ENCODE data around the gene GRID2.
A peak's percentile ranks its signal among the peaks of the same experiment; 100 is the strongest.

GRID2 gene

GRCh38 chr4:92776080-92776479 is 472.3 kb downstream of the GRID2 start:
- no peak overlapping the region for H4K91ac ChIP-seq (ENCODE audit: low read depth, low read length, poor library complexity)
- H3K9me3 ChIP-seq (replicated peaks in 1 of 2; ENCODE audit: control insufficient read depth in 2 of 2, insufficient read depth in 1 of 2, low read depth in 1 of 2, low read length in 2 of 2): no peaks in the 10 kb centered on the region
- no CpG with 5 or more reads among the region's 3 CpGs for WGBS, 2 donors (ENCODE audit: extremely low coverage in 2 of 2, insufficient read length in 2 of 2, insufficient replicate concordance in 1 of 2)
- no peak overlapping the region for H2BK120ac ChIP-seq (ENCODE audit: low read depth, low read length)
- H2BK12ac ChIP-seq (ENCODE audit: low read length): no peak overlapping the region
- H3K27me3 ChIP-seq (ENCODE audit: control insufficient read depth in 3 of 3, insufficient read depth in 3 of 3, low read depth in 1 of 3, low read length in 3 of 3): no peaks in the 10 kb centered on the region
- no peaks in the 10 kb centered on the region for H3K4me1 ChIP-seq (ENCODE audit: control insufficient read depth in 2 of 2, insufficient read depth in 1 of 2, low read depth in 1 of 2, low read length in 2 of 2)
- H2AK5ac ChIP-seq (ENCODE audit: low read depth, low read length): no peak overlapping the region
- H2BK5ac ChIP-seq (ENCODE audit: low read length): no peak overlapping the region
- DNase-seq (ENCODE audit: low spot score): no peak
- H3K27ac ChIP-seq (replicated peaks; ENCODE audit: low read length): no peak overlapping the region
- no peak overlapping the region for H3K4me2 ChIP-seq (ENCODE audit: insufficient read depth, low read length, poor library complexity, severe bottlenecking)
- H3K4me3 ChIP-seq (ENCODE audit: low read length in 2 of 2): no peak overlapping the region
- H3K23ac ChIP-seq (ENCODE audit: low read depth, low read length, poor library complexity): no peak overlapping the region
- no peak overlapping the region for H3K18ac ChIP-seq (ENCODE audit: low read length)
- H4K8ac ChIP-seq (ENCODE audit: low read depth, low read length): no peak overlapping the region
- no peaks in the 10 kb centered on the region for H3K79me1 ChIP-seq (ENCODE audit: low read depth, low read length)
- H3K14ac ChIP-seq (ENCODE audit: low read length): no peak overlapping the region
- H2BK15ac ChIP-seq (ENCODE audit: low read length): no peak overlapping the region
- no peak overlapping the region for H3K4ac ChIP-seq (ENCODE audit: low read length)
- H3K36me3 ChIP-seq (replicated peaks in 1 of 2; ENCODE audit: control insufficient read depth in 2 of 2, insufficient read depth in 2 of 2, low read length in 2 of 2): no peaks in the 10 kb centered on the region
- no peak overlapping the region for H2AFZ ChIP-seq (ENCODE audit: low read length)
- H3K9ac ChIP-seq (ENCODE audit: low read depth, low read length, poor library complexity): no peak overlapping the region

GRCh38 chr4:92789741-92790140 is 486.0 kb downstream of the GRID2 start:
- H2BK12ac ChIP-seq (ENCODE audit: low read length): no peak overlapping the region
- H4K91ac ChIP-seq (ENCODE audit: low read depth, low read length, poor library complexity): no peak overlapping the region
- H3K36me3 ChIP-seq (replicated peaks in 1 of 2; ENCODE audit: control insufficient read depth in 2 of 2, insufficient read depth in 2 of 2, low read length in 2 of 2): no peaks in the 10 kb centered on the region
- H3K23ac ChIP-seq (ENCODE audit: low read depth, low read length, poor library complexity): no peak overlapping the region
- no peak overlapping the region for H2BK120ac ChIP-seq (ENCODE audit: low read depth, low read length)
- no peak overlapping the region for H3K14ac ChIP-seq (ENCODE audit: low read length)
- H2AK5ac ChIP-seq (ENCODE audit: low read depth, low read length): no peak overlapping the region
- no peak for DNase-seq (ENCODE audit: low spot score)
- H3K9ac ChIP-seq (ENCODE audit: low read depth, low read length, poor library complexity): no peak overlapping the region
- H3K9me3 ChIP-seq (replicated peaks in 1 of 2; ENCODE audit: control insufficient read depth in 2 of 2, insufficient read depth in 1 of 2, low read depth in 1 of 2, low read length in 2 of 2): no peaks in the 10 kb centered on the region
- no peaks in the 10 kb centered on the region for H3K27me3 ChIP-seq (ENCODE audit: control insufficient read depth in 3 of 3, insufficient read depth in 3 of 3, low read depth in 1 of 3, low read length in 3 of 3)
- H3K27ac ChIP-seq (replicated peaks; ENCODE audit: low read length): no peak overlapping the region
- WGBS, 2 donors (ENCODE audit: extremely low coverage in 2 of 2, insufficient read length in 2 of 2, insufficient replicate concordance in 1 of 2): no CpG with 5 or more reads among the region's 3 CpGs
- H3K4ac ChIP-seq (ENCODE audit: low read length): no peak overlapping the region
- H3K4me1 ChIP-seq (ENCODE audit: control insufficient read depth in 2 of 2, insufficient read depth in 1 of 2, low read depth in 1 of 2, low read length in 2 of 2): no peaks in the 10 kb centered on the region
- H3K79me1 ChIP-seq (ENCODE audit: low read depth, low read length): no peaks in the 10 kb centered on the region
- no peak overlapping the region for H2BK5ac ChIP-seq (ENCODE audit: low read length)
- H3K4me3 ChIP-seq (ENCODE audit: low read length in 2 of 2): no peak overlapping the region
- no peak overlapping the region for H2BK15ac ChIP-seq (ENCODE audit: low read length)
- H2AFZ ChIP-seq (ENCODE audit: low read length): no peak overlapping the region
- H3K18ac ChIP-seq (ENCODE audit: low read length): no peak overlapping the region
- H3K4me2 ChIP-seq (ENCODE audit: insufficient read depth, low read length, poor library complexity, severe bottlenecking): no peak overlapping the region
- no peak overlapping the region for H4K8ac ChIP-seq (ENCODE audit: low read depth, low read length)

- WGBS, 2 donors (ENCODE audit: extremely low coverage in 2 of 2, insufficient read length in 2 of 2, insufficient replicate concordance in 1 of 2): no CpG with 5 or more reads among the region's 4 CpGs
- Histone ChIP-seq H4K8ac (ENCODE audit: low read depth, low read length) (no peak overlapping the region), H3K9me3 (replicated peaks in 1 of 2; ENCODE audit: control insufficient read depth in 2 of 2, insufficient read depth in 1 of 2, low read depth in 1 of 2, low read length in 2 of 2) (no peaks in the 10 kb centered on the region), H3K36me3 (replicated peaks in 1 of 2; ENCODE audit: control insufficient read depth in 2 of 2, insufficient read depth in 2 of 2, low read length in 2 of 2) (no peaks in the 10 kb centered on the region), H3K27ac (replicated peaks; ENCODE audit: low read length) (no peak overlapping the region), H3K18ac (ENCODE audit: low read length) (no peak overlapping the region), H3K4me1 (ENCODE audit: control insufficient read depth in 2 of 2, insufficient read depth in 1 of 2, low read depth in 1 of 2, low read length in 2 of 2) (no peaks in the 10 kb centered on the region), H3K4ac (ENCODE audit: low read length) (no peak overlapping the region), H2BK15ac (ENCODE audit: low read length) (no peak overlapping the region), H3K4me2 (ENCODE audit: insufficient read depth, low read length, poor library complexity, severe bottlenecking) (no peak overlapping the region), H2AFZ (ENCODE audit: low read length) (peak overlapping the region; percentile 26), H3K79me1 (ENCODE audit: low read depth, low read length) (no peaks in the 10 kb centered on the region), H2BK5ac (ENCODE audit: low read length) (no peak overlapping the region), H2BK12ac (ENCODE audit: low read length) (no peak overlapping the region), H3K4me3 (ENCODE audit: low read length in 2 of 2) (no peak overlapping the region), H3K9ac (ENCODE audit: low read depth, low read length, poor library complexity) (no peak overlapping the region), H2AK5ac (ENCODE audit: low read depth, low read length) (no peak overlapping the region), H3K14ac (ENCODE audit: low read length) (no peak overlapping the region), H3K27me3 (ENCODE audit: control insufficient read depth in 3 of 3, insufficient read depth in 3 of 3, low read depth in 1 of 3, low read length in 3 of 3) (no peaks in the 10 kb centered on the region), H4K91ac (ENCODE audit: low read depth, low read length, poor library complexity) (no peak overlapping the region), H2BK120ac (ENCODE audit: low read depth, low read length) (no peak overlapping the region), H3K23ac (ENCODE audit: low read depth, low read length, poor library complexity) (no peak overlapping the region)
- no peak for DNase-seq (ENCODE audit: low spot score)
Observed at GRCh38 chr4:92791871-92792440, 488.2 kb downstream of the GRID2 start.

GRCh38 chr4:92809381-92809780 is 505.6 kb downstream of the GRID2 start:
- Histone ChIP-seq H3K79me1 (ENCODE audit: low read depth, low read length) (no peaks in the 10 kb centered on the region), H3K4ac (ENCODE audit: low read length) (no peak overlapping the region), H2AFZ (ENCODE audit: low read length) (no peak overlapping the region), H2BK15ac (ENCODE audit: low read length) (no peak overlapping the region), H3K18ac (ENCODE audit: low read length) (no peak overlapping the region), H3K9me3 (replicated peaks in 1 of 2; ENCODE audit: control insufficient read depth in 2 of 2, insufficient read depth in 1 of 2, low read depth in 1 of 2, low read length in 2 of 2) (no peaks in the 10 kb centered on the region), H2BK5ac (ENCODE audit: low read length) (no peak overlapping the region), H2BK120ac (ENCODE audit: low read depth, low read length) (no peak overlapping the region), H4K91ac (ENCODE audit: low read depth, low read length, poor library complexity) (no peak overlapping the region), H2BK12ac (ENCODE audit: low read length) (no peak overlapping the region), H3K9ac (ENCODE audit: low read depth, low read length, poor library complexity) (no peak overlapping the region), H3K27me3 (ENCODE audit: control insufficient read depth in 3 of 3, insufficient read depth in 3 of 3, low read depth in 1 of 3, low read length in 3 of 3) (no peaks in the 10 kb centered on the region), H3K14ac (ENCODE audit: low read length) (no peak overlapping the region), H3K4me3 (ENCODE audit: low read length in 2 of 2) (no peak overlapping the region), H4K8ac (ENCODE audit: low read depth, low read length) (no peak overlapping the region), H3K4me1 (ENCODE audit: control insufficient read depth in 2 of 2, insufficient read depth in 1 of 2, low read depth in 1 of 2, low read length in 2 of 2) (no peaks in the 10 kb centered on the region), H3K23ac (ENCODE audit: low read depth, low read length, poor library complexity) (no peak overlapping the region), H3K4me2 (ENCODE audit: insufficient read depth, low read length, poor library complexity, severe bottlenecking) (no peak overlapping the region), H3K36me3 (replicated peaks in 1 of 2; ENCODE audit: control insufficient read depth in 2 of 2, insufficient read depth in 2 of 2, low read length in 2 of 2) (no peaks in the 10 kb centered on the region), H3K27ac (replicated peaks; ENCODE audit: low read length) (no peak overlapping the region), H2AK5ac (ENCODE audit: low read depth, low read length) (no peak overlapping the region)
- no peak for DNase-seq (ENCODE audit: low spot score)
- no CpG with 5 or more reads among the region's 2 CpGs for WGBS, 2 donors (ENCODE audit: extremely low coverage in 2 of 2, insufficient read length in 2 of 2, insufficient replicate concordance in 1 of 2)

Measured in neuronal stem cell (in vitro differentiated cells).